Body of pancreas (tissue), 4 donors: ENCODE data around the gene SERPINH1. TPM values are rescaled to one million over a fixed set of nuclear protein-coding genes. Genes with fewer than 3 reads are reported as not detected.
A peak's percentile ranks its signal among the peaks of the same experiment; 100 is the strongest.

Experiments used
- ATAC-seq: fragments of 150-250 bp; one replicate; pipeline ENCODE4 v1.9.1; 2016
- DNase-seq, 4 donors: peaks; one replicate each; pipeline ENCODE4 v3.0.0-alpha.2; 2019
- H3K27ac ChIP-seq, 4 donors: fragments of 200-600 bp; sonication (generic); 1 replicate in 3 of 4; 2 replicates in 1 of 4; pipeline versions ENCODE4 v1.5.1 to v1.6.1; 2016 to 2019; ENCODE audit warnings: mild to moderate bottlenecking in 1 of 4, mixed read lengths in 1 of 4, moderate library complexity in 1 of 4
- H3K27me3 ChIP-seq, 2 donors: fragments of 200-600 bp; sonication (generic); one replicate each; pipeline ENCODE4 v1.6.0; 2016; ENCODE audit warnings: mild to moderate bottlenecking in 1 of 2
- H3K36me3 ChIP-seq, 2 donors: fragments of 200-600 bp; sonication (generic); replicated peaks in 1 of 2; 2 replicates each; pipeline ENCODE4 v1.5.1; 2016; ENCODE audit warnings: low read depth in 2 of 2; ENCODE audit not compliant: insufficient read depth in 1 of 2
- H3K4me1 ChIP-seq: fragments of 200-600 bp; sonication (generic); one replicate; pipeline ENCODE4 v1.6.0; 2016
- H3K4me3 ChIP-seq, 2 donors: fragments of 200-600 bp; sonication (generic); 1 replicate in 1 of 2; 2 replicates in 1 of 2; pipeline ENCODE4 v1.5.1; 2016 to 2019
- H3K9me3 ChIP-seq, 3 donors: fragments of 200-600 bp; sonication (generic); 1 replicate in 2 of 3; 2 replicates in 1 of 3; pipeline ENCODE4 v1.5.1; 2016
- CTCF ChIP-seq, 7 experiments: fragments of 450-650 bp in 4 of 7; fragments of 200-600 bp in 3 of 7; sonication (generic) in 3 of 7; IDR thresholded peaks; one replicate each; pipeline ENCODE4 v1.5.1; 2016 to 2019; ENCODE audit warnings: antibody characterized with exemption in 7 of 7
- POLR2A ChIP-seq, 3 donors: fragments of 450-650 bp; IDR thresholded peaks; one replicate each; pipeline ENCODE4 v1.6.1; 2016; ENCODE audit warnings: antibody characterized with exemption in 3 of 3, mild to moderate bottlenecking in 2 of 3
- WGBS, 2 donors: methylation state at CpG; one replicate each; pipeline ENCODE4 v1.1.5; 2017; 5-methylcytosine and 5-hydroxymethylcytosine counted together
- intact Hi-C: fragments of 100-400 bp; cut with DNase I; formaldehyde crosslinking; loops from one replicate; pipeline ENCODE4 v1.15.1; 2023
- total RNA-seq, 2 donors: library from RNA; depleted of rRNA; stranded (reverse); fragments of >200 nt; gene quantifications; one replicate each; pipeline ENCODE4 v1.1.0, GENCODE V29; 2016

SERPINH1 gene
- total RNA-seq, 2 donors from 2014 or later: 78.3 to 166 TPM

GRCh38 chr11:75523811-75524664 is 38.0 kb upstream of the SERPINH1 start:
- DNase-seq: peak; percentile 60 to 88 (median 76)
- 30 to 43% methylated on average over 10 of the region's 10 CpGs for WGBS, 2 donors
- intact Hi-C loops: no loop called here

GRCh38 chr11:75524665-75525432 is 37.2 kb upstream of the SERPINH1 start:
- Histone ChIP-seq H3K27me3 (no peaks in the 10 kb centered on the region), H3K27ac (peak overlapping the region in 2 of 4 donors; percentile 50 to 77), H3K4me3 (peak overlapping the region; percentile 50 to 78), H3K36me3 (no peaks in the 10 kb centered on the region), H3K9me3 (no peaks in the 10 kb centered on the region), H3K4me1 (peaks cover 46% of the 10 kb centered on the region)
- ATAC-seq (no peak), DNase-seq (peak in 3 of 4 donors; percentile 27 to 37 (median 28))
- TF ChIP-seq CTCF (IDR thresholded peaks at IDR 0.05): no peak
- 3 to 4% methylated on average over 27 to 49 of the region's 51 CpGs for WGBS, 2 donors
- intact Hi-C loops: no loop called here

More at GRCh38 chr11:75523811-75524664, 38.0 kb upstream of the SERPINH1 start:
- H3K4me1 ChIP-seq: peaks cover 46% of the 10 kb centered on the region
- no peak for TF ChIP-seq CTCF (IDR thresholded peaks at IDR 0.05)
- TF ChIP-seq POLR2A (IDR thresholded peaks at IDR 0.05): no peak
- no peaks in the 10 kb centered on the region for H3K36me3 ChIP-seq
- peak; percentile 47 for ATAC-seq
- H3K27me3 ChIP-seq: no peaks in the 10 kb centered on the region
- peak overlapping the region; percentile 17 to 77 (median 36) for H3K27ac ChIP-seq
- H3K9me3 ChIP-seq: no peaks in the 10 kb centered on the region
- H3K4me3 ChIP-seq: peak overlapping the region in 1 of 2 donors; percentile 78

GRCh38 chr11:75525433-75526191 is 36.4 kb upstream of the SERPINH1 start, which contains the start of gene GDPD5:
Gene GDPD5, minus strand, starts transcription at chr11:75525941. Its CDS starts 48,206 bp downstream, at chr11:75477735.
- Histone ChIP-seq H3K9me3 (no peaks in the 10 kb centered on the region), H3K4me1 (peaks cover 46% of the 10 kb centered on the region), H3K27me3 (no peaks in the 10 kb centered on the region), H3K27ac (peak within 1 kb of the TSS in 2 of 4 donors; percentile 32 to 77), H3K4me3 (peak within 1 kb of the TSS; percentile 50 to 78), H3K36me3 (no peaks in the 10 kb centered on the region)
- TF ChIP-seq CTCF (IDR thresholded peaks at IDR 0.05): peak; percentile 27 to 88 (median 62)
- peak; percentile 42 to 67 (median 53) for TF ChIP-seq POLR2A (IDR thresholded peaks at IDR 0.05)
- peak; percentile 93 for ATAC-seq
- 0 to 1% methylated on average over 4 to 86 of the region's 99 CpGs for WGBS, 2 donors
- DNase-seq: peak; percentile 81 to 85 (median 84)
- intact Hi-C loops: no loop called here

GRCh38 chr11:75526192-75526541 is 35.9 kb upstream of the SERPINH1 start:
- WGBS, 2 donors: 4% methylated on average over 21 of the region's 21 CpGs
- H3K36me3 ChIP-seq: no peaks in the 10 kb centered on the region
- DNase-seq: no peak
- peaks cover 40% of the 10 kb centered on the region for H3K4me1 ChIP-seq
- peak overlapping the region in 1 of 2 donors; percentile 78 for H3K4me3 ChIP-seq
- intact Hi-C loops: no loop called here
- no peaks in the 10 kb centered on the region for H3K9me3 ChIP-seq
- H3K27ac ChIP-seq: peak overlapping the region in 1 of 4 donors; percentile 32
- TF ChIP-seq CTCF (IDR thresholded peaks at IDR 0.05) (no peak), POLR2A (IDR thresholded peaks at IDR 0.05) (no peak)
- H3K27me3 ChIP-seq: no peaks in the 10 kb centered on the region
- ATAC-seq: no peak
